HEK293 (cell line): ENCODE measurements around the gene POLE3.

Experiments used
- BCL6B ChIP-seq: fragments of 450-650 bp; formaldehyde crosslinking; IDR thresholded peaks from 2 replicates; pipeline ENCODE4 v1.5.1; 2017; ENCODE audit warnings: missing biosample characterization, missing genetic modification characterization
- FEZF1 ChIP-seq: fragments of 450-650 bp; formaldehyde crosslinking; IDR thresholded peaks from 2 replicates; pipeline ENCODE4 v1.5.1; 2016; ENCODE audit warnings: missing biosample characterization, missing genetic modification characterization
- HOXC10 ChIP-seq: sonication (generic); formaldehyde crosslinking; IDR thresholded peaks from 2 replicates; pipeline ENCODE4 v1.8.1; 2023; ENCODE audit warnings: mild to moderate bottlenecking, missing genetic modification reagents
- INSM2 ChIP-seq: fragments of 450-650 bp; formaldehyde crosslinking; IDR thresholded peaks from 2 replicates; pipeline ENCODE4 v1.5.1; 2016; ENCODE audit warnings: missing biosample characterization, missing genetic modification characterization
- KLF16 ChIP-seq: fragments of 450-650 bp; formaldehyde crosslinking; IDR thresholded peaks from 2 replicates; pipeline ENCODE4 v1.5.1; 2017; ENCODE audit warnings: missing biosample characterization, missing genetic modification characterization
- REST ChIP-seq: fragments of 450-650 bp; formaldehyde crosslinking; IDR thresholded peaks from 2 replicates; pipeline ENCODE4 v1.5.1; 2016; ENCODE audit warnings: missing biosample characterization, missing genetic modification characterization
- SALL2 ChIP-seq: fragments of 450-650 bp; formaldehyde crosslinking; IDR thresholded peaks from 2 replicates; pipeline ENCODE4 v1.5.0; 2017; ENCODE audit warnings: missing biosample characterization, mild to moderate bottlenecking, missing genetic modification characterization, borderline replicate concordance
- SP2 ChIP-seq: fragments of 450-650 bp; formaldehyde crosslinking; IDR thresholded peaks from 2 replicates; pipeline ENCODE4 v1.5.1; 2016; ENCODE audit warnings: missing biosample characterization, missing genetic modification characterization
- SP7 ChIP-seq: fragments of 450-650 bp; formaldehyde crosslinking; IDR thresholded peaks from 2 replicates; pipeline ENCODE4 v1.5.1; 2016; ENCODE audit warnings: missing biosample characterization, missing genetic modification characterization
- TRIM28 ChIP-seq: IDR thresholded peaks from 2 replicates; pipeline ENCODE4 v1.6.1; 2011; ENCODE audit warnings: low read length, control low read depth, borderline replicate concordance
- ZBTB10 ChIP-seq: fragments of 450-650 bp; formaldehyde crosslinking; IDR thresholded peaks from 2 replicates; pipeline ENCODE4 v1.5.1; 2016; ENCODE audit warnings: missing biosample characterization, missing genetic modification characterization
- ZBTB20 ChIP-seq: fragments of 450-650 bp; formaldehyde crosslinking; IDR thresholded peaks from 2 replicates; pipeline ENCODE4 v1.5.1; 2016; ENCODE audit warnings: missing biosample characterization, missing genetic modification characterization
- ZNF18 ChIP-seq: fragments of 450-650 bp; formaldehyde crosslinking; IDR thresholded peaks from 2 replicates; pipeline ENCODE4 v1.5.1; 2016; ENCODE audit warnings: missing biosample characterization, missing genetic modification characterization
- ZNF202 ChIP-seq: fragments of 450-650 bp; formaldehyde crosslinking; IDR thresholded peaks from 2 replicates; pipeline ENCODE4 v1.5.1; 2016; ENCODE audit warnings: missing biosample characterization, missing genetic modification characterization, borderline replicate concordance
- ZNF214 ChIP-seq: fragments of 450-650 bp; formaldehyde crosslinking; IDR thresholded peaks from 2 replicates; pipeline ENCODE4 v1.5.1; 2017; ENCODE audit warnings: missing biosample characterization, mild to moderate bottlenecking, missing genetic modification characterization, borderline replicate concordance
- ZNF24 ChIP-seq: fragments of 450-650 bp; formaldehyde crosslinking; IDR thresholded peaks from 2 replicates; pipeline ENCODE4 v1.5.1; 2016; ENCODE audit warnings: missing biosample characterization, missing genetic modification characterization
- ZNF280C ChIP-seq: fragments of 450-650 bp; formaldehyde crosslinking; IDR thresholded peaks from 2 replicates; pipeline ENCODE4 v1.5.1; 2016; ENCODE audit warnings: missing biosample characterization, missing genetic modification characterization
- ZNF341 ChIP-seq: fragments of 450-650 bp; formaldehyde crosslinking; IDR thresholded peaks from 2 replicates; pipeline ENCODE4; 2016; ENCODE audit warnings: low read depth, missing biosample characterization, missing genetic modification characterization
- ZNF571 ChIP-seq: fragments of 450-650 bp; formaldehyde crosslinking; IDR thresholded peaks from 2 replicates; pipeline ENCODE4 v1.5.0; 2017; ENCODE audit warnings: missing biosample characterization, missing genetic modification characterization
- ZNF600 ChIP-seq: fragments of 450-650 bp; formaldehyde crosslinking; IDR thresholded peaks from 2 replicates; pipeline ENCODE4 v1.5.1; 2016; ENCODE audit warnings: missing biosample characterization, missing genetic modification characterization
- ZNF701 ChIP-seq: fragments of 450-650 bp; formaldehyde crosslinking; IDR thresholded peaks from 2 replicates; pipeline ENCODE4 v1.5.1; 2016; ENCODE audit warnings: missing biosample characterization, missing genetic modification characterization
- ZNF747 ChIP-seq: fragments of 450-650 bp; formaldehyde crosslinking; IDR thresholded peaks from 2 replicates; pipeline ENCODE4 v1.5.1; 2016; ENCODE audit warnings: missing biosample characterization, missing genetic modification characterization
- ZNF843 ChIP-seq: fragments of 450-650 bp; formaldehyde crosslinking; IDR thresholded peaks from 2 replicates; pipeline ENCODE4 v1.5.1; 2016; ENCODE audit warnings: missing biosample characterization, missing genetic modification characterization
- ZSCAN23 ChIP-seq: fragments of 450-650 bp; formaldehyde crosslinking; IDR thresholded peaks from 2 replicates; pipeline ENCODE4 v1.5.1; 2016; ENCODE audit warnings: missing biosample characterization, missing genetic modification characterization

The POLE3 gene

GRCh38 chr9:113376634-113377567 lies 33.6 kb downstream of the POLE3 start, which contains the start of gene HDHD3 (continued):
- TF ChIP-seq ZNF280C, result no peak
- TF ChIP-seq SP7 (tag by site-specific recombination), result 0 out of 2 replicates have a peak, but pooled peaks have one; percentile 45
- TF ChIP-seq INSM2, result no peak
- no peak; the same call in 1 of the 2 replicates for TF ChIP-seq ZNF341
- no peak for TF ChIP-seq SALL2
- TF ChIP-seq ZSCAN23 (tag by site-specific recombination), result no peak
- TF ChIP-seq HOXC10, result no peak
- TF ChIP-seq ZNF843, result peak; percentile 27; the same call in 1 of the 2 replicates
- no peak for TF ChIP-seq REST (tag by site-specific recombination)
- no peak for TF ChIP-seq ZNF747 (tag by site-specific recombination)
- TF ChIP-seq ZNF571 (tag by site-specific recombination), result no peak
- TF ChIP-seq TRIM28, result no peak
- TF ChIP-seq ZNF214 (tag by site-specific recombination), result no peak
- TF ChIP-seq BCL6B (tag by site-specific recombination), result no peak
- no peak for TF ChIP-seq ZNF18 (tag by site-specific recombination)
- no peak for TF ChIP-seq ZNF24
- no peak for TF ChIP-seq ZNF701 (tag by site-specific recombination)
- 0 out of 2 replicates have a peak, but pooled peaks have one; percentile 25 for TF ChIP-seq KLF16 (tag by site-specific recombination)
- no peak for TF ChIP-seq FEZF1 (tag by site-specific recombination)
- TF ChIP-seq ZNF600 (tag by site-specific recombination), result 0 out of 2 replicates have a peak, but pooled peaks have one; percentile 41
- TF ChIP-seq ZBTB10 (tag by site-specific recombination), result peak; percentile 43; the same call in 1 of the 2 replicates
- peak; percentile 87; the same call in 1 of the 2 replicates for TF ChIP-seq ZBTB20 (tag by site-specific recombination)
- peak; percentile 83 for TF ChIP-seq SP2 (tag by site-specific recombination)
- no peak for TF ChIP-seq ZNF202 (tag by site-specific recombination)
